ENCODE results near the gene KCNQ1.

The KCNQ1 gene

GRCh38 chr11:2465202-2466068 is 20.6 kb downstream of the KCNQ1 start:
- peaks cover 51 to 82% (median 71%) of the 10 kb centered on the region in 10 experiments for H3K4me1 ChIP-seq
- no peak for TF ChIP-seq Cebpa-rat (IDR thresholded peaks at IDR 0.05)
- H3K36me3 ChIP-seq = no peaks in the 10 kb centered on the region
- peaks cover 57 to 100% (median 92%) of the 10 kb centered on the region in 11 experiments for H4K20me1 ChIP-seq
- H3K4me3 ChIP-seq = no peak overlapping the region
- peaks cover 16 to 56% (median 32%) of the 10 kb centered on the region in 11 experiments for H3K27me3 ChIP-seq
- H3K4me2 ChIP-seq = peak overlapping the region; percentile 87 to 97 (median 94)
- H3K9ac ChIP-seq = peak overlapping the region in 1 of 11 experiments; percentile 42; a peak in 1 of 22 replicates
- no peaks in the 10 kb centered on the region for H3K9me3 ChIP-seq (replicated peaks in 1 of 11)
- H3K27ac ChIP-seq = no peak overlapping the region

GRCh38 chr11:2466069-2466801 is 21.4 kb downstream of the KCNQ1 start:
- H3K27ac ChIP-seq = no peak overlapping the region
- no peak overlapping the region; a peak in 1 of 20 replicates for H3K4me3 ChIP-seq
- peaks cover 16 to 56% (median 32%) of the 10 kb centered on the region in 11 experiments for H3K27me3 ChIP-seq
- H3K36me3 ChIP-seq = no peaks in the 10 kb centered on the region
- no peak for TF ChIP-seq Cebpa-rat (IDR thresholded peaks at IDR 0.05)
- peaks cover 57 to 100% (median 84%) of the 10 kb centered on the region in 11 experiments for H4K20me1 ChIP-seq
- peak overlapping the region; percentile 87 to 97 (median 94) for H3K4me2 ChIP-seq
- H3K9ac ChIP-seq = peak overlapping the region in 3 of 11 experiments; percentile 13 to 46 (median 42); a peak in 2 of 22 replicates
- H3K4me1 ChIP-seq = peaks cover 51 to 77% (median 71%) of the 10 kb centered on the region in 10 experiments
- H3K9me3 ChIP-seq (replicated peaks in 1 of 11) = no peaks in the 10 kb centered on the region

GRCh38 chr11:2466869-2467694 is 22.3 kb downstream of the KCNQ1 start:
- H3K27ac ChIP-seq = 0 out of 22 replicates have a peak overlapping the region, but pooled peaks of 1 of the 11 experiments have one; percentile 25
- no peaks in the 10 kb centered on the region for H3K36me3 ChIP-seq
- H3K9ac ChIP-seq = peak overlapping the region in 4 of 11 experiments; percentile 20 to 49 (median 43); a peak in 3 of 22 replicates
- H3K4me2 ChIP-seq = peak overlapping the region; percentile 87 to 97 (median 94)
- H3K9me3 ChIP-seq (replicated peaks in 1 of 11) = no peaks in the 10 kb centered on the region
- H3K27me3 ChIP-seq = peaks cover 16 to 56% (median 32%) of the 10 kb centered on the region in 11 experiments
- H3K4me3 ChIP-seq = peak overlapping the region in 4 of 10 experiments; percentile 13 to 49 (median 31); a peak in 3 of 20 replicates
- no peak for TF ChIP-seq Cebpa-rat (IDR thresholded peaks at IDR 0.05)
- H4K20me1 ChIP-seq = peaks cover 57 to 97% (median 78%) of the 10 kb centered on the region in 11 experiments
- peaks cover 51 to 69% (median 67%) of the 10 kb centered on the region in 10 experiments for H3K4me1 ChIP-seq

GRCh38 chr11:2467695-2468055 is 22.9 kb downstream of the KCNQ1 start:
- peak overlapping the region; percentile 87 to 97 (median 94) for H3K4me2 ChIP-seq
- H3K27ac ChIP-seq = 0 out of 22 replicates have a peak overlapping the region, but pooled peaks of 1 of the 11 experiments have one; percentile 25
- H3K4me3 ChIP-seq = peak overlapping the region in 1 of 10 experiments; percentile 48; a peak in 1 of 20 replicates
- H4K20me1 ChIP-seq = peaks cover 57 to 97% (median 78%) of the 10 kb centered on the region in 11 experiments
- TF ChIP-seq Cebpa-rat (IDR thresholded peaks at IDR 0.05) = no peak
- peaks cover 16 to 56% (median 32%) of the 10 kb centered on the region in 11 experiments for H3K27me3 ChIP-seq
- no peaks in the 10 kb centered on the region for H3K36me3 ChIP-seq
- peaks cover 50 to 63% (median 62%) of the 10 kb centered on the region in 10 experiments for H3K4me1 ChIP-seq
- H3K9ac ChIP-seq = peak overlapping the region in 3 of 11 experiments; percentile 20 to 49 (median 40); a peak in 1 of 22 replicates
- no peaks in the 10 kb centered on the region for H3K9me3 ChIP-seq (replicated peaks in 1 of 11)

GRCh38 chr11:2468363-2469235 is 23.8 kb downstream of the KCNQ1 start:
- peak overlapping the region in 9 of 11 experiments; percentile 17 to 97 (median 94); a peak in 14 of 22 replicates for H3K4me2 ChIP-seq
- no peak overlapping the region for H3K9ac ChIP-seq
- no peak for TF ChIP-seq Cebpa-rat (IDR thresholded peaks at IDR 0.05)
- no peak overlapping the region for H3K4me3 ChIP-seq
- H3K36me3 ChIP-seq = no peaks in the 10 kb centered on the region
- no peaks in the 10 kb centered on the region for H3K9me3 ChIP-seq (replicated peaks in 1 of 11)
- H3K27me3 ChIP-seq = peaks cover 16 to 56% (median 32%) of the 10 kb centered on the region in 11 experiments
- H3K27ac ChIP-seq = no peak overlapping the region
- H3K4me1 ChIP-seq = peaks cover 41 to 55% (median 53%) of the 10 kb centered on the region in 10 experiments
- H4K20me1 ChIP-seq = peaks cover 49 to 97% (median 75%) of the 10 kb centered on the region in 11 experiments

GRCh38 chr11:2470495-2470894 is 25.7 kb downstream of the KCNQ1 start:
- peaks cover 13 to 45% (median 32%) of the 10 kb centered on the region in 11 experiments for H3K27me3 ChIP-seq
- H3K4me2 ChIP-seq = no peak overlapping the region
- H3K9ac ChIP-seq = no peak overlapping the region
- H3K4me1 ChIP-seq = peaks cover 35 to 56% (median 53%) of the 10 kb centered on the region in 10 experiments
- no peaks in the 10 kb centered on the region for H3K36me3 ChIP-seq
- no peak overlapping the region for H3K27ac ChIP-seq
- H3K9me3 ChIP-seq (replicated peaks in 1 of 11) = no peaks in the 10 kb centered on the region
- H4K20me1 ChIP-seq = peaks cover 34 to 92% (median 71%) of the 10 kb centered on the region in 11 experiments; a peak in 21 of 22 replicates
- no peak for TF ChIP-seq Cebpa-rat (IDR thresholded peaks at IDR 0.05)
- H3K4me3 ChIP-seq = no peak overlapping the region

GRCh38 chr11:2471048-2471803 is 26.4 kb downstream of the KCNQ1 start:
- peaks cover 28 to 49% (median 47%) of the 10 kb centered on the region in 10 experiments for H3K4me1 ChIP-seq
- H3K4me3 ChIP-seq = no peak overlapping the region
- H3K9me3 ChIP-seq (replicated peaks in 1 of 11) = no peaks in the 10 kb centered on the region
- TF ChIP-seq Cebpa-rat (IDR thresholded peaks at IDR 0.05) = no peak
- H3K4me2 ChIP-seq = no peak overlapping the region
- no peaks in the 10 kb centered on the region for H3K36me3 ChIP-seq
- peaks cover 26 to 84% (median 63%) of the 10 kb centered on the region in 11 experiments; a peak in 21 of 22 replicates for H4K20me1 ChIP-seq
- H3K27me3 ChIP-seq = peaks cover 5 to 38% (median 25%) of the 10 kb centered on the region in 11 experiments; a peak in 21 of 22 replicates
- no peak overlapping the region for H3K9ac ChIP-seq
- no peak overlapping the region for H3K27ac ChIP-seq
